IPS-NIHi7 (cell line): ENCODE data around the gene MTMR6.
"Not testable (repeated sequence)": the region's sequence is repeated elsewhere in the genome, so short reads cannot be mapped to it uniquely, and the experiment has no call there.

Experiments used
- DNase-seq: peaks from one replicate; pipeline ENCODE4 v3.0.0; 2012; ENCODE audit warnings: mixed read lengths; ENCODE audit errors: extremely low spot score

MTMR6 gene

DNA sequence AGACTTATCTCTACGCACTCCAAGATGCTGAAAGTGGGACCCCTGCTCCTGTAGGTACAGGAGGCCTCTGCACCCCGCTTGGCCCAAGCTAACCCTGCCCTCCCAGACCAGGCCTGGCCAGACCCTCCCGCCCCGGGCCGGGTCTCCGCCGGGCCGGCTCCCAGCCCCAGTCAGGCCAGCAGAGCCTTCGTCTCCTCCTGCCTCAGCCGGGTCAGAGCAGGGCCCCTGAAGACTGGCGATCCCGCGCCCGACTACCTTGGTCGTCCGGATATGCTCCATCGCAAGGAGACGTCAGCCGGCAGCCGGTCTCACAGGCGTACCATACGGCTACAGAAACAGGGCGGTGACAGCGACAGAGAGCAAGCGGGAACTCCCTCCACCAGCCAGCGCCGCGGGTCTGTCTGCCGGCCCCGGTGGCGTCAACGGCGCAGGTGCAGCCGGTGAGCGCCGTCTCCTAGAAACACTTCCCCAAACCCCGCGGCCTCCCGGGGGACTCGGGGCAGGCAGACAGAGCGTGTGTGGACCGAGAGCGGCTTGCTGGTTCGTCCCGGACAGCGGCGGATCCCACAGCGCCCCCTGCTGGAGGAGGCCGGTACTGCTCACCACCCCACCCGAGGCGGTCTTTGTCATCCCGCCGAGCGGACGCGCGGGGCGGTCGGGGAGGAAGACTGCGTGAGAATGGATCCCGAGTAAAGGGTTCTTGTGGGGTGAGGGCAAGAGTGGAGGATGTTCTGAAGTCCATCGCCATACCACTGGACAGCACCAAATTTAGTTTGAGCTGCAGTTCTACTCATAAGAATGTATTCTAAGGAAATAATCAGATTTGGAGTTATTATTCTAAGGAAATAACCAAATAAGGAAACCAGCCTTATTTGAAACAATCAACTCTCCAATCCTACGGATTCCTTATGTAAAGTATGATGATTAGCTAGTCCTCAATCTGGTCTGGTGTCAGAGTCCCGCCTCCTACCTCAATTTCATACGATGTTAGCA lies at the start of gene MTMR6:
Gene MTMR6 (minus strand): TSS at position 520 of the 993 bp plus-strand sequence. CDS start 241 bp downstream, at position 279.
- peak; percentile 93 for DNase-seq

DNA sequence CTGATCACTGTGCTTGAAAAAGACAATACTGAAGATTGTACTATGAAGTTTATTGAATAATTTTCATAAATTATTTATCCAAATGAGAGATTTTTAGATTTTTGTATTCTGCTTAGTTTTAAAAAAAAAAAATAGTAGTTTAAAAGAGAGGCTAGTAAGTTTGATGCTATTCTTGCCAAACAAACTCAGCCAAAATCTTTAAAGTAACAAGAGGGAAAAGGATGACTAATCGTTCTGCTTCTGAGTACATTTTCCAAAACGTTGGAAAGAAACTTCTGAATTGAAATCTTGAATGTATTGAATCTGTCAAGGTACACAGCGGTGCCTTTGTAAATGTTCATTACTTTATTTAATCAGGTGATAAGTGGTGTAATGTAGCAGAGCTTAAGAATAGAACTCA lies 48.6 kb upstream of the MTMR6 start:
- DNase-seq, result no peak

DNA sequence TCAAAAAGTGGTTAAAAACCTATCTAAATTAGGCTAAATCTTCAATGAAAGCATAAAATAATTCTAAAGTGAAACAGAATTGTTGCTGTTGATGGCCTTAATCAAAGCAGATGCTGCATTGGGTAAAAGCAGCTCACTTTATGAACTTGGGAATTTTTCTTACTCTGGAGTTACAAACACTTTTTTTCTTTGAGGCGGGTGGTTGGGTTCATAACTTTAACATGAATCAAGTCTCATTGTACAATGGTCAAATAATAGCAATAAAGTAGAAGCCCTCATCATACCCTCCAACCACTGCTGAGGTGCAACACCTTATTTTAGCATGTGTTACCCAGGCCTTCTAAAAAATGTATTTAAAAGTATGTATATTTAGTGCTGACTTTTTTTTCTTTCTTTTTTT lies 43.3 kb upstream of the MTMR6 start:
- DNase-seq, result no peak

GRCh38 chr13:25329706-25330105 lies 42.4 kb upstream of the MTMR6 start:
- no peak for DNase-seq

DNA sequence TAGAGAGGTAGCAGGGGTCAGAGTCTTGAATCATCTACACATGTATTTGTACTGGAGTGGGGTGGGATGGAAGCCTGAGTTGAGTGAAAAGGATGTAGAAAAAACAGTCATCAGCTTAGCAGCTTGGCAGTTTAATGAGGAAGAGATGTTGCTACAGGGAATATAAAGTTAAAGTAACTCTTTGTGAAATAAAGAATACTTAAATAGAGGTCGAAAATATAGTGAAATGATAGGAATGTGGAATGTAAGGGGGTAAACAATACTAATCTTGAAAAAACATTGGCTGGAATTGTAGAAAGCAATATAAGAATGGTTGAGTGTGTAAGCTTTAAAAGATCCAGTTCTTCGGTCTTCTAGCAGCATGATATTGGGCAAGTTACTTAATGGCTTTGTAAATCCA lies 36.8 kb upstream of the MTMR6 start:
- no peak for DNase-seq

DNA sequence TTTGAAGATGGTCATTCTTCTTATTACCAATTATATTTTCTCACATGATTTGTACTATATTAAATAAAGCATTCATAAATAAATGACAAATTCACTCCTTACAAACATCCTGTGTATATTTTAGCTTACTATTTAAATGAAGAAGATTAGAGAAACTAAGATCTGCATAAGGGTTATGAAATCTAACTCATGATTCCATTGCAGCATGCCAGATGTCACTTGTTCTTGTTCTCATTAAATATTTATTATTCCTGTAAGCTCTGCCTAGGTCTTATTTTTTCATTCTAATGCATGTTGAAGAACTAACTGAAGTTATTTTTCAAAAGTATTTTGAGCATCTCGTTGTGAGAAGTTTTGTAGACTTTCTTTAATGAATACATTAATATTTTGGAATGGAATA lies 32.5 kb upstream of the MTMR6 start:
- no peak for DNase-seq

DNA sequence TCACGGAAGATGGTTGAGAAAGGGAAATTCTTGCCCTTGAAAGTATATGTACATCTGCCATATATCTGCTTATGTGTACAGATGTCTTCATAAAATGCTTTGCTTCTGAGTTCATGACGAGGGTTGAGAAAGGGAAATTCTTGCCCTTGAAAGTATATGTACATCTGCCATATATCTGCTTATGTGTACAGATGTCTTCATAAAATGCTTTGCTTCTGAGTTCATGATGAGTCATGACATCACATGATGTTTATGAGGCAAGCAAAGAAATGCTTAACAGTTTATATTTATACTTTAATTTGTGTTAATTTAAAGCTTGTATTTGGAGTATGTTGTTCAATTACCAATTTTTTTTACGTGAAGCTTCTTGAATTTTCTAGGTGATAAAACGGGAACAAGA lies 31.7 kb upstream of the MTMR6 start:
- not testable (repeated sequence) for DNase-seq

DNA sequence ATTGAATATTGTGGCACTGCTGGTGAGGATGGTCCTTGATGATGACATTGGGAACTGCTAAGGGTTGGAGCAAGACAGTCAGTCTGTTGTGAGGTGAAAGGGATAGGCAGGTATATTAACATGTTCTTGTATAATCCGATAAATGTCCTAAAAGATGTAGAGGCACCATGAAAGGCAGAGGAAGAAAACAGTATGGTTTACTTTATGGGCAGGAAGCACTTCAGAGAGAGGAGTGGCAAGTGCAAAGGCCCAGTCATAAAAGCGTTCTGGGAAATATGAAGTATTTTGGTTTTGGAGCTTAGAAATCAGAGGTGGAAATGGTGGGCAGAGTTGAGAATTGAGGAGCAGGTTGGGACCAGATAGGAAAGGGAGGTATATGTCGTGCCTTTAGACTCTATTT lies 23.6 kb upstream of the MTMR6 start:
- DNase-seq, result no peak

GRCh38 chr13:25306671-25307464 lies 19.6 kb upstream of the MTMR6 start:
- no peak for DNase-seq

DNA sequence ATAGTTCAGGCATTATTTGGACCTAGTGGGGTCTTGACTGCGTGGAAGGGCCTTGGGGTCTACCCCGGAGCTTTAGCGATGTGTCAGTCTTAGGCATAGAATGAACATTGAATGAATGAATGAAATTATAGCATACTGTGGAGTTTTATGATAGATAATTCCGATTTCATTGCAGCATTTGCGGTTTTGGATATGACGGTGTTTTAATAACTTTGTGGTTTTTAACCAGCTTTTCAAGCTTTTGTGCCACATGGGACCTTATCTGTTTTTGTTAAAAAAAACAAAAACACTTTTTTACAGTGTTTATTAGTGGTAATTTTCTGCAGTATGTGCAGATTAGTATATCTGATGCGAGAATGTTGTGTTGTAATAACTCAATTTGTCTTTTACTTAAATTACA lies 14.8 kb upstream of the MTMR6 start:
- DNase-seq, result no peak

DNA sequence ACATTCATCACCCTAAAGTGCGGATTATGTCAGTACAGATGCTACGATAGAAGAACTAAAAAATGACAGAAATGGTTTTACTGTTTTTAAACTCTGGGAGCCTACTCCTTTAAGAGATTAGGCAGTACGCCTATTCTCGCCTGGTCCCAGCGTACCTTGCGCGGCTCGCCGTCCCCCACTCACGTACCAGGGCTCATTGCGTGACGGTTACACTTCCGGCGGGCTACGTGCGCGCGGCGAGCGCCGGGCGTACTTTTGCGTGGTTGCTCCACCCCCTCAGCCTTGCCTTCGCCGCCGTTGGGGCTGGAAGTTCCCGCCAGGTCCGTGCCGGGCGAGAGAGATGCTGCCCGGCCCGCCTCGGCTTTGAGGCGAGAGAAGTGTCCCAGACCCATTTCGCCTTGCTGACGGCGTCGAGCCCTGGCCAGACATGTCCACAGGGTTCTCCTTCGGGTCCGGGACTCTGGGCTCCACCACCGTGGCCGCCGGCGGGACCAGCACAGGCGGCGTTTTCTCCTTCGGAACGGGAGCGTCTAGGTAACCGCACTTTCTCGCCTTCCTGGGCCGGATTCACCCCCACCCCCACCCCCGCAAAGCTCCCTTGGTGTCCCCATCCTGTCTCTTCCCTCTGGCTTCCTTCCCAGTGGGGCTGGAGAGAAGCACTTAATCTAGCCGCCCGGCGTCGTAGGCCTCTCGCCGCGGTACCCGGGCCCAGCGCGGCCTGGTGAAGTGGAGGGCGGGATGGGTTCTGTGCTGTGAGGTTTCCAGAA lies 14.2 kb upstream of the MTMR6 start, which contains the start of gene NUP58:
Gene NUP58 (plus strand): TSS at position 279 of the 767 bp plus-strand sequence. CDS start 149 bp downstream, at position 428.
- peak; percentile 86 for DNase-seq

DNA sequence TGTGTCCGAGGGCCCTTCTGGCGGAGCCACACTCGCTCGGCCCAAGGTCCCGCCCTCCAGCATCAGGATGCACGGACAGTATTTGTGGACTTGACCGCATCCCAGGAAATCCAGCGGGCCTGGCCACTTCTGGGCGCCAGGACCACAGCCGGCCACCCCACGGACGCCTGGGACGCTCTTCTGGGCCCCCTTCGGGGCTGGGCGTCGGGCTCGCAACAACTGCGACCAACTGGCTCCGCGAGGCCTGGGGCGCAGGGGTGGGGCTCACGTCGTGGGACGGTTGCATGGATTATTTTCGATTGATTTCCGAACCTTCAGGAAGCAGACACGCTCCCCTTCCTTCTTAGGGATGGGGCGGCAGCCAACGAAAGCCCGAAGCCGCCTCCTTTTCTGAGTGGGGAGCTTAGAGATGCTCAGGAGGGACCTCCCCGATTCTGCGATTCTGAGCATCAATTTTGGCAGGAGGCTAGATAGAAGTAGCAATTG lies 13.6 kb upstream of the MTMR6 start:
- no peak for DNase-seq

DNA sequence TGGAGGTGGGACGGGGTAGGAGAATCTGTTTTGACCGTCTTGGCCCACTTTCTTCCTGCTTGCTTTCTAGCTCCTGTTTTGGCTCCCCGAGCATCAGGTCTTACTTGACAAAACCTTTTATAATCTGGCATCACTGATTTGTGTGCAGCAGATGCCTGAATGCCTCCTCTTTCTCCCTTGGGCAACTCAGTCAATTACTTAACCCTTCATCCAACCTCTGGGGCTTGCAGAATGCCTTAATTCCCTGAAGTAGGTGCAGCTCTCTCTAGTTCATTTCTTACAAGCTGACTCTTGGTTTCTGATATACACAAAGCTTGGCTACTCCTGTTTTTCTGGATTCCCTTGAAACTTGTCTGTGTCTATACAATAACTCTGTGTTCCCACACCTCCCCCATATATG lies 8.4 kb upstream of the MTMR6 start:
- DNase-seq, result no peak

DNA sequence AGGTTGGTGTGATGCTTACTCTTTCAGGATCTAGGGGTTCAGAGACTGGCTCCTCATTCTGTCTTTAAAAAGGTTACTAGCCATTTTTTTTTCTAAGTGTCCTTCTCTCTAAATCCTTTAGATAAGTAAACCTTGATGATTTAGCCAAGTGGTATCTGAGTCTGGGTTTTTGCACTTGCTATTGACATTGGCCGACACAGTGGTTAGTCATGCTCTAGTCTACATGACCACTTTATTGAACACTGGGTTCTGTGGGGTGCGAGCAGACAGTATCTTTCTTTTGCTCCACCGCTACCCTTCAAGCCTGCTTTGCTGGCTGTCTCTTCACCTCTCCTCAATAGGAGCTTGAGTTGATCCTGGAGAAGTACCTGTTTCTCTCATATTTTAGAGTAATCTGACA lies 7.9 kb upstream of the MTMR6 start:
- no peak for DNase-seq

GRCh38 chr13:25292301-25292700 lies 5.0 kb upstream of the MTMR6 start:
- DNase-seq, result peak; percentile 23

DNA sequence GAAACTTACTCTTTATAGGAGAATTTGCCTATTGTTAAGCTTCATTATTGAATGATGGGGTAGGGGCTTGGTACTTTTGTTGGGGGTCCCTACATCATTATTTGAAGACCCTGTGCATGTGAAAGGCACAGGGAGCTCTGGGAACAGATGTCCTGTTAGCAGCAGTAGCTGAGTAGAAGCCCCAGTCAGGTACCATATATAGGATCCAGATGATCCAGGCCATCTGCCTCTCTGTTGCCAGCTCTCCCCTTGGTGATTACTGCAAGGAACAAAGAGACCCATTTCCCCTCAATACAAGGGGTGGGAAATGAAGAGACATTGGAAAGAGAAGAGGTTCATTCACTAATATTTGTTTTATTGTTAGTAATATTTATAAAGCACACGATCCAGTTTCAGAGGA lies 4.4 kb upstream of the MTMR6 start:
- DNase-seq, result no peak

GRCh38 chr13:25288966-25289365 lies 1.7 kb upstream of the MTMR6 start:
- no peak for DNase-seq

DNA sequence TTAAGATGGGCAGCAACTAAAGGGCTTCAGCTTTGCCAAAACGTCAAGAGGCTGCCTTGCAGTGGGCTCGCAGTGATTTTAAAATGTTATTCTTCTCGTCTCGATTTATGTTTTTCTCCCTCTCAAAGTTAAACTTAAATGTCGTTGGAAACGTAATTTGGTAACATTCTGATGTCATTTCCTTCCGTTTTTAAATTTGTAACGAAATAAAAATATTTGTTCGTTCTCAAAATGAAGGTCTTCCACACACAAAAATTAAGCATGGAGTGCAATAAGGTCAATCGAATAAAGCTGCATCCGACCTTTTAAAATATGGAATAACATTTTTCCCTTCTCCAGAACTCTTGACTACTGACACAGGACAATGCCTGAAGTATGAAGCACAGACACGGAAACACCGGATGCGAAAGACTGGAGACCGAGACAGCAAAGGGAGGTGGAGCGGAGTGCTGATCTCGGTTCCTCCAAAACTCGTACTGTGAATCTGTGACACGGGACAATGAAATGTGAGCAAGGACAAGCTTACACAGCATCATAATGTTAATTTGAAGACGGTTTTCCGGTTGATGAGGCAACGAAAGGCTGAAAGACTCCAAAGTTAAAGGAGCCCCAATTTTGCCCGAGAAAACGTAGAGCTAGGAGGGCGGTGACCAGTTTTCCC lies 850 bp downstream of the MTMR6 start:
- peak; percentile 16 for DNase-seq

GRCh38 chr13:25281935-25282332 lies 5.4 kb downstream of the MTMR6 start:
- DNase-seq, result no peak

GRCh38 chr13:25281193-25281934 lies 5.9 kb downstream of the MTMR6 start:
- no peak for DNase-seq
